A673 (cell line): Measurements from ENCODE around the gene LRCH1.

Source experiments
- EZH2 ChIP-seq: fragments of 200-600 bp; sonication (generic); IDR thresholded peaks from 2 replicates; pipeline ENCODE4 v1.6.1; 2017; ENCODE audit warnings: borderline replicate concordance, low read depth, mild to moderate bottlenecking, mixed read lengths, antibody characterized with exemption, low read length; ENCODE audit not compliant: poor library complexity, severe bottlenecking
- TF ChIP-seq, protein P1 (sequence below): fragments of 300-800, 200-600 bp; sonication (generic); conservative IDR thresholded peaks from 2 replicates; pipeline ENCODE4 v1.5.1; 2017; ENCODE audit warnings: low read depth, mild to moderate bottlenecking, antibody characterized with exemption, low read length, moderate library complexity, mixed read lengths

DNA sequence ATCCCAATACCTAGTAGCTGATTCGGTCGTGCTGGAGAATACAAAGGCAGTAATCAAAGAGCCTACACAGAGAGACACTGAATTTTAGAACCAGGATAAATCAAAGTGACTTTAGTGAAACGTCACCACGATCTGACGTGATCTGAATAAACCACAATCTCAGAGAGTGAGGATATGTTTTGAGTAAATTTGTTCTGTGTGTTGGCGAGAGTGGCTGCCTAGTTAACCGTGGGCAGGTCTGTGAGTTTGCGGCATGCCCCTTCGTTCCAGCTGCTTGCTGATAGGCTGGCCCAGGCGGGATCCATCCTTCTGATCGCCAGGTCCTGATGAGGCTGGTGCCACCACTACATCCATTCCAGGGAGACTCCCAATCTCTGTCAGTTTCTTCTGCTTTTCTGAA, 40.4 kb downstream of the LRCH1 start:
- TF ChIP-seq EZH2 = no peak
- TF ChIP-seq, protein P1, sequence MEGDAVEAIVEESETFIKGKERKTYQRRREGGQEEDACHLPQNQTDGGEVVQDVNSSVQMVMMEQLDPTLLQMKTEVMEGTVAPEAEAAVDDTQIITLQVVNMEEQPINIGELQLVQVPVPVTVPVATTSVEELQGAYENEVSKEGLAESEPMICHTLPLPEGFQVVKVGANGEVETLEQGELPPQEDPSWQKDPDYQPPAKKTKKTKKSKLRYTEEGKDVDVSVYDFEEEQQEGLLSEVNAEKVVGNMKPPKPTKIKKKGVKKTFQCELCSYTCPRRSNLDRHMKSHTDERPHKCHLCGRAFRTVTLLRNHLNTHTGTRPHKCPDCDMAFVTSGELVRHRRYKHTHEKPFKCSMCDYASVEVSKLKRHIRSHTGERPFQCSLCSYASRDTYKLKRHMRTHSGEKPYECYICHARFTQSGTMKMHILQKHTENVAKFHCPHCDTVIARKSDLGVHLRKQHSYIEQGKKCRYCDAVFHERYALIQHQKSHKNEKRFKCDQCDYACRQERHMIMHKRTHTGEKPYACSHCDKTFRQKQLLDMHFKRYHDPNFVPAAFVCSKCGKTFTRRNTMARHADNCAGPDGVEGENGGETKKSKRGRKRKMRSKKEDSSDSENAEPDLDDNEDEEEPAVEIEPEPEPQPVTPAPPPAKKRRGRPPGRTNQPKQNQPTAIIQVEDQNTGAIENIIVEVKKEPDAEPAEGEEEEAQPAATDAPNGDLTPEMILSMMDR = no peak
